ENCODE measurements around the gene ACACA.

The ACACA gene

DNA sequence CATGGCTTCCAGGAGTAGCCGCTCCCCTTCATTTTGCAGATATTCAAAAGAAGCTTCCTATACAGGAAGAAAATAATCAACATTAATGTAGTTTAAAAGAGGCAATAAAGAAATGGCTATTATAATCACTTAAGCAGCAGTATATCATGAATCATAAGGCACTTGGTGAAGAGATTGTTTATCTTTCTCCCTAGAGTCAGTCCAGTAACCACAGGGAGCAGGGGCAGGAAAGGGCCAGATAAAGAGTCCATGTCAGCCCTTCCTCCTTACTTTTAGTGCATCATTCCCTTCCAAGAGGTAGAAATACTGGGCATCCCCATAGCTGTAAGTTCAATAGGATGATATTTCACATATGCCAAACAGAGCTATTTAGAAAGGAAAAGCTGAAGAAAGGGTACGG, 215.4 kb downstream of the ACACA start:
- Histone ChIP-seq H3K4me1 (no peaks in the 10 kb centered on the region), H3K27me3 (ENCODE audit: control insufficient read depth, insufficient read depth, low read length) (no peaks in the 10 kb centered on the region), H3K27ac (no peak overlapping the region), H2AFZ (no peak overlapping the region), H3K36me3 (ENCODE audit: control insufficient read depth, insufficient read depth, low read length) (no peaks in the 10 kb centered on the region), H3K9ac (no peak overlapping the region), H3K9me3 (ENCODE audit: control insufficient read depth, low read length) (no peaks in the 10 kb centered on the region), H3K79me2 (no peaks in the 10 kb centered on the region), H3K4me2 (ENCODE audit: low read length) (no peak overlapping the region), H3K4me3 (ENCODE audit: low read depth, low read length) (no peak overlapping the region)
- TF ChIP-seq, protein P1, sequence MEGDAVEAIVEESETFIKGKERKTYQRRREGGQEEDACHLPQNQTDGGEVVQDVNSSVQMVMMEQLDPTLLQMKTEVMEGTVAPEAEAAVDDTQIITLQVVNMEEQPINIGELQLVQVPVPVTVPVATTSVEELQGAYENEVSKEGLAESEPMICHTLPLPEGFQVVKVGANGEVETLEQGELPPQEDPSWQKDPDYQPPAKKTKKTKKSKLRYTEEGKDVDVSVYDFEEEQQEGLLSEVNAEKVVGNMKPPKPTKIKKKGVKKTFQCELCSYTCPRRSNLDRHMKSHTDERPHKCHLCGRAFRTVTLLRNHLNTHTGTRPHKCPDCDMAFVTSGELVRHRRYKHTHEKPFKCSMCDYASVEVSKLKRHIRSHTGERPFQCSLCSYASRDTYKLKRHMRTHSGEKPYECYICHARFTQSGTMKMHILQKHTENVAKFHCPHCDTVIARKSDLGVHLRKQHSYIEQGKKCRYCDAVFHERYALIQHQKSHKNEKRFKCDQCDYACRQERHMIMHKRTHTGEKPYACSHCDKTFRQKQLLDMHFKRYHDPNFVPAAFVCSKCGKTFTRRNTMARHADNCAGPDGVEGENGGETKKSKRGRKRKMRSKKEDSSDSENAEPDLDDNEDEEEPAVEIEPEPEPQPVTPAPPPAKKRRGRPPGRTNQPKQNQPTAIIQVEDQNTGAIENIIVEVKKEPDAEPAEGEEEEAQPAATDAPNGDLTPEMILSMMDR (IDR thresholded peaks at IDR 0.05) = no peak

DNA sequence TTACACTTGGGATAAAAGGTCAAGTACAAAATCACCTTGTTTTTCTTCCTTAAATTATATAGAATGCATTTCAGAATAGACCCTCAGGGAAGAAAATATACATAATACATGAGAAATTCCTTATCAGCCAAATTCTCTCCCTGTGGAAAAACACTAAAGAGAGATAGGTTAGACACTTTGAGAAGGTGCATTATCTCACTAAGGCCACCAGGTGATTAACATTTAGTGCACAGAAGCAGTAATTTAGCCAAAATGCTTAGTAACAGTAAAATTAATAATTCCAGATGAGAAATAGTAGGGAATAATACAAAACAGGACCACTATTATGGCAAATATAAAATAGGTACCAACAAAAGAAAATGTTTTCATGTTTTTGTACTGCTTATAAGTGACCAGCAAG, 216.1 kb downstream of the ACACA start:
- no peaks in the 10 kb centered on the region for H3K27me3 ChIP-seq (ENCODE audit: control insufficient read depth, insufficient read depth, low read length)
- no peaks in the 10 kb centered on the region for H3K9me3 ChIP-seq (ENCODE audit: control insufficient read depth, low read length)
- H3K79me2 ChIP-seq = no peaks in the 10 kb centered on the region
- no peaks in the 10 kb centered on the region for H3K4me1 ChIP-seq
- TF ChIP-seq, protein P1 (IDR thresholded peaks at IDR 0.05) = no peak
- H3K4me3 ChIP-seq (ENCODE audit: low read depth, low read length) = no peak overlapping the region
- no peak overlapping the region for H3K4me2 ChIP-seq (ENCODE audit: low read length)
- no peak overlapping the region for H2AFZ ChIP-seq
- no peaks in the 10 kb centered on the region for H3K36me3 ChIP-seq (ENCODE audit: control insufficient read depth, insufficient read depth, low read length)
- no peak overlapping the region for H3K27ac ChIP-seq
- H3K9ac ChIP-seq = no peak overlapping the region

DNA sequence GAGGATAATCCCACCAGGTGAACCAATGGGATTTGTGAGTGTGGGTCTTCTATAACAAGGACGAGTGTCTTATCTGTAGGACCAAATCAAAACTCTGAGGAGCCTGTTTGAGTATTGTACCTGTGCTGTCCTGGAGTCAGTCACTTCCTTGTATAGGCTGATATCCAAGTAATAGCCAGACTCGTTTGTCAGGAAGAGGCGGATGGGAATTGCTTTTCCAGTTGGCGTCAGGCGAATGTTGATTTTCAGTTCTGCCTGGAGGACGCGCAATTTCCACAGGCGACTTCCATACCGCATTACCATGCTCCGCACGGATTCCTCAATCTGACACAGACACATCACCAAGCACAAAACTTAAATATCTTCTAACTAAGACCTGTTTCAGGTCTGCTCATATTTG, 218.5 kb downstream of the ACACA start:
- Histone ChIP-seq H2AFZ (no peak overlapping the region), H3K9ac (no peak overlapping the region), H3K27ac (no peak overlapping the region), H3K79me2 (no peaks in the 10 kb centered on the region), H3K9me3 (ENCODE audit: control insufficient read depth, low read length) (no peaks in the 10 kb centered on the region), H3K4me1 (no peaks in the 10 kb centered on the region), H3K4me2 (ENCODE audit: low read length) (no peak overlapping the region), H3K4me3 (ENCODE audit: low read depth, low read length) (no peak overlapping the region), H3K36me3 (ENCODE audit: control insufficient read depth, insufficient read depth, low read length) (no peaks in the 10 kb centered on the region), H3K27me3 (ENCODE audit: control insufficient read depth, insufficient read depth, low read length) (no peaks in the 10 kb centered on the region)
- TF ChIP-seq, protein P1 (IDR thresholded peaks at IDR 0.05) = no peak

DNA sequence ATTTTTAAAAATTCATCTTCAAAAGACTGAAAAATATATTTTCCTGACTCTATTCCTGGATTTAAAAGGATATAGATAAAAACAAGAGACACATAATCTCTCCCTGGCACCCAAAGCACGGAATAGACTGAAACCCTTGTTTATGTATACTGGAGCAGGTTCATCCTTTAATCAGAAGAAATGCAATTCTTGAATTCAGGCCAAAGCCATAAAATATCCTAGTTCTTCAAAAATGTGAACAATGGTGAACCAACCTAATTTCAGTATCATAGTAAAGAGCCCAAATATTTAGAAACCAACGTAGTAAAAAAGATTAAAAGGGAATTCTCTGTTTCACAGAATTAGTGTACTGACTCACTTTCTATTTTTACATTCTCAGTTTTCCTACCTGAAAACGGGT, 219.4 kb downstream of the ACACA start:
- no peak overlapping the region for H2AFZ ChIP-seq
- no peaks in the 10 kb centered on the region for H3K4me1 ChIP-seq
- H3K4me3 ChIP-seq (ENCODE audit: low read depth, low read length) = no peak overlapping the region
- TF ChIP-seq, protein P1 (IDR thresholded peaks at IDR 0.05) = no peak
- no peak overlapping the region for H3K4me2 ChIP-seq (ENCODE audit: low read length)
- H3K27me3 ChIP-seq (ENCODE audit: control insufficient read depth, insufficient read depth, low read length) = no peaks in the 10 kb centered on the region
- H3K27ac ChIP-seq = no peak overlapping the region
- H3K79me2 ChIP-seq = no peaks in the 10 kb centered on the region
- no peaks in the 10 kb centered on the region for H3K36me3 ChIP-seq (ENCODE audit: control insufficient read depth, insufficient read depth, low read length)
- H3K9me3 ChIP-seq (ENCODE audit: control insufficient read depth, low read length) = no peaks in the 10 kb centered on the region
- H3K9ac ChIP-seq = no peak overlapping the region

DNA sequence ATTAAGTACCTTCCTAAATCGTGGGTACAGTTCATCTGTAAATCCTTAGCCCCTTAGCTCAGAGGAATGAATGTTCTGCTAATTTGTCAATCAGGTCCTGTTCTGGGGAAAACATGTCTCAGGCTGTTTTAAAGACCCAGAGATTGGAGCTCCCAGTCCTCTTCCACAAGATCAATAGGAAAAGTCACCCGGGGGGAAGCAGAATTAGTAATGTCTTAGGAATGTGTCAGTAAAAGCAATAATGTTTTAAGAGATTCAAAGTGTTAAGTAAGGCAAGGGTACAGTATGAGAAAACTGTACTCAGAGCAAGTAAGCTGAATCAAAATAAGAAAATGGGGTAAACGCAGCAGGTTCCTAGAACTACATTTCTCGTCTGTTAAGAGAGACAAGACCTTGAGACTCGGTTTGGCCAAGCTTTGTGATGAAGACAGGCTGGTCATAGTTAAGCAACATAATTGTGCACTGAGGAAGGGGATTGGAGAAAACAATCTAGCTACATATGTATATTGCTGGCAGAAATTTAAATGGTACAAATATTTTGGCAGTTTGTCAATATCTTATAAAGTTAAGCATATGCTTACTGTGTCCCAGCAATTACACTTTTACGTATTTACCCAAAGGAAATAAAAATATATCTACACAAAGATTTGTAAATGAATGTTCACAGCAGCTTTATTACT, 223.7 kb downstream of the ACACA start:
- Histone ChIP-seq H2AFZ (no peak overlapping the region), H3K4me1 (no peaks in the 10 kb centered on the region), H3K79me2 (no peaks in the 10 kb centered on the region), H3K4me2 (ENCODE audit: low read length) (no peak overlapping the region), H3K4me3 (ENCODE audit: low read depth, low read length) (no peak overlapping the region), H3K27me3 (ENCODE audit: control insufficient read depth, insufficient read depth, low read length) (no peaks in the 10 kb centered on the region), H3K27ac (no peak overlapping the region), H3K9me3 (ENCODE audit: control insufficient read depth, low read length) (no peaks in the 10 kb centered on the region), H3K9ac (no peak overlapping the region), H3K36me3 (ENCODE audit: control insufficient read depth, insufficient read depth, low read length) (no peaks in the 10 kb centered on the region)
- TF ChIP-seq, protein P1 (IDR thresholded peaks at IDR 0.05) = no peak
